Muscle of leg (tissue), 11 donors: ENCODE data around the gene LDLRAD4. TPM values are rescaled to one million over a fixed set of nuclear protein-coding genes. Genes with fewer than 3 reads are reported as not detected.

Experiments used
- DNase-seq: peaks from one replicate; pipeline ENCODE4 v3.0.0; 2013
- H3K27ac ChIP-seq: one replicate; pipeline ENCODE4 v1.5.1; 2013; ENCODE audit warnings: mild to moderate bottlenecking, low read length, control low read depth
- H3K27me3 ChIP-seq: one replicate; pipeline ENCODE4 v1.6.1; 2013; ENCODE audit warnings: low read length; ENCODE audit not compliant: control insufficient read depth, insufficient read depth
- H3K36me3 ChIP-seq: one replicate; pipeline ENCODE4 v1.6.1; 2013; ENCODE audit warnings: low read length; ENCODE audit not compliant: control insufficient read depth, insufficient read depth
- H3K4me1 ChIP-seq: one replicate; pipeline ENCODE4 v1.6.1; 2013; ENCODE audit warnings: low read length; ENCODE audit not compliant: control insufficient read depth, insufficient read depth
- H3K4me3 ChIP-seq: one replicate; pipeline ENCODE4 v1.5.1; 2013; ENCODE audit warnings: low read length, control low read depth
- H3K9me3 ChIP-seq: replicated peaks from 2 replicates; pipeline ENCODE4 v1.6.1; 2013; ENCODE audit warnings: low read depth, low read length; ENCODE audit not compliant: control insufficient read depth
- WGBS: methylation state at CpG from one replicate; pipeline ENCODE4 v1.1.5; 2013; ENCODE audit warnings: missing lambda C conversion rate; ENCODE audit not compliant: insufficient coverage; 5-methylcytosine and 5-hydroxymethylcytosine counted together
- polyA plus RNA-seq, 8 donors: library from polyadenylated mRNA; unstranded; fragments of 120-200 nt; gene quantifications; one replicate each; pipeline versions ENCODE4 v1.2.1 to v1.2.3, GENCODE V29; 2013; ENCODE audit warnings: inconsistent platforms in 1 of 8, low replicate concordance in 1 of 8; ENCODE audit not compliant: insufficient read length in 8 of 8, insufficient read depth in 1 of 8
- total RNA-seq: library from RNA; stranded (reverse); fragments of 120-200 nt; gene quantifications from one replicate; pipeline ENCODE4 v1.2.4, GENCODE V29; 2013

Gene LDLRAD4
- total and polyA plus RNA-seq, 9 donors = 9.0 to 20.8 (median 14.4) TPM

DNA sequence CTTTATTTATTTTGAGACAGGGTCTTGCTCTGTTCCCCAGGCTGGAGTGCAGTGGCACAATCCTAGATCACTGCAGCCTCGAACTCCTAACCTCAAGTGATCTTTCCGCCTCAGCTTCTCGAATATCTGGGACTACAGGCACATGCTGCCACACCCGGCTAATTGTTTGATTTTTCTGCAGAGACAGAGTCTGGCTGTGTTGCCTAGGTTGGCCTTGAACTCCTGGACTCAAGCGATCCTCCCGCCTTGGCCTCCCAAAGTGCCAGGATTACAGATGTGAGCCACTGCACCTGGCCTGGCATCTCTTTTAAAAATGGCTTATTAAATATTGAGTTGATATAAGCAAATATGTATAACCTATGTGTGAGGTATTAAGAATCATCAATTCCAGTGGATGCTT is 298.3 kb downstream of the LDLRAD4 start:
- Histone ChIP-seq H3K27me3 (no peaks in the 10 kb centered on the region), H3K4me1 (peaks cover 6% of the 10 kb centered on the region), H3K4me3 (no peak overlapping the region), H3K36me3 (peaks cover 2% of the 10 kb centered on the region), H3K27ac (no peak overlapping the region), H3K9me3 (peaks cover 7% of the 10 kb centered on the region)
- WGBS = 100% methylated on average over 4 of the region's 6 CpGs
- DNase-seq = no peak

DNA sequence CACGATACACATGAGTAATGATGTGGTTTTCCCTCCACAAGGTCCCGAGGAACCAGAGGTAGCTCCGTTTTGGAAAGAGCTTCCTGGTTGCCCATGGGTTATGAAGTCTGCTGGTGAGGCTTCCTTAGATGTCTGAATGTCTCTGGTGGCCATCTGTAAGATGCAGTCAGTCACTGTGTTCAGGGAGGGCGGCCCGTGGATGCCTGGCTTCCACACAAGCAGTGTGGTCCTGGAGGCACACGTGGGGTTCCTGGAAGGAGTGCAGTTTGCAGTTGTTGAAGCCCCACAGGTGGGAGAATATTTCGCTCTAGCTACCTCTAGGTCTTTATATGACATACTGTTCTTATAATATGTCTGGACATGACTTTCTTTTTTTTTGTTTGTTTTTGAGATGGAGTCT is 298.8 kb downstream of the LDLRAD4 start:
- Histone ChIP-seq H3K4me3 (no peak overlapping the region), H3K27ac (no peak overlapping the region), H3K27me3 (no peaks in the 10 kb centered on the region), H3K9me3 (peaks cover 7% of the 10 kb centered on the region), H3K36me3 (peaks cover 2% of the 10 kb centered on the region), H3K4me1 (peaks cover 6% of the 10 kb centered on the region)
- DNase-seq = no peak
- WGBS = 82% methylated on average over 5 of the region's 7 CpGs

DNA sequence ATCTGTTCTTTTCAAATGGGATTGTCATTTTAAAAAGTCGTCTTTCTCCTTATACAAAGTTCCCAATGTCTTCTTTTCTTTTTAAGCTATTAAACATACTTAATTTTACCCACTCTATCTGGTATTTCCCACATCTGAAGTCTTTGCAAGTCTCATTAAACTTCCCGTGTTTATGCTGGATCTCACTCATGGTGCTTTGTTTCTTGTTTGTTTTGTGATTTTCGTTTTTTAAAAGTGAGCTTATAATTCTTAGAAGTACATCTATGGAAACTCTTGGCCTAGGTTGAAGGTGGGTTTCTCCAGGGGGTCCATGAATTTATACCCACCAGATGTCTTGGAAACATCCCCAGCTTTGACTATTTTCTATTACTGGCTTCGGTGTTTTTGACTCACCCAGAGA is 299.8 kb downstream of the LDLRAD4 start:
- Histone ChIP-seq H3K4me3 (no peak overlapping the region), H3K27ac (no peak overlapping the region), H3K9me3 (peaks cover 7% of the 10 kb centered on the region), H3K36me3 (peaks cover 2% of the 10 kb centered on the region), H3K4me1 (peaks cover 5% of the 10 kb centered on the region), H3K27me3 (no peaks in the 10 kb centered on the region)
- no peak for DNase-seq
- no CpG with 5 or more reads among the region's 4 CpGs for WGBS

- peak; percentile 66 for DNase-seq
These were observed 301.7 kb downstream of the LDLRAD4 start for GRCh38 chr18:13520306-13520705.

GRCh38 chr18:13520741-13521140 is 302.2 kb downstream of the LDLRAD4 start:
- WGBS = 94% methylated on average over 4 of the region's 5 CpGs
- H3K36me3 ChIP-seq = peaks cover 2% of the 10 kb centered on the region
- no peak overlapping the region for H3K4me3 ChIP-seq

More at GRCh38 chr18:13520306-13520705, 301.7 kb downstream of the LDLRAD4 start:
- peaks cover 3% of the 10 kb centered on the region for H3K4me1 ChIP-seq
- H3K4me3 ChIP-seq = no peak overlapping the region
- H3K27me3 ChIP-seq = no peaks in the 10 kb centered on the region
- 71% methylated on average over 4 of the region's 6 CpGs for WGBS
- peaks cover 2% of the 10 kb centered on the region for H3K36me3 ChIP-seq
- H3K9me3 ChIP-seq = peaks cover 7% of the 10 kb centered on the region
- H3K27ac ChIP-seq = no peak overlapping the region

GRCh38 chr18:13521418-13521817 is 302.9 kb downstream of the LDLRAD4 start:
- H3K36me3 ChIP-seq = peaks cover 2% of the 10 kb centered on the region
- no peaks in the 10 kb centered on the region for H3K27me3 ChIP-seq
- peaks cover 3% of the 10 kb centered on the region for H3K4me1 ChIP-seq
- H3K9me3 ChIP-seq = peaks cover 7% of the 10 kb centered on the region
- no peak for DNase-seq
- H3K27ac ChIP-seq = no peak overlapping the region
- WGBS = no CpG with 5 or more reads among the region's 4 CpGs
- no peak overlapping the region for H3K4me3 ChIP-seq

More at GRCh38 chr18:13520741-13521140, 302.2 kb downstream of the LDLRAD4 start:
- Histone ChIP-seq H3K27me3 (no peaks in the 10 kb centered on the region), H3K9me3 (peaks cover 7% of the 10 kb centered on the region), H3K4me1 (peaks cover 3% of the 10 kb centered on the region), H3K27ac (no peak overlapping the region)
- DNase-seq = no peak

DNA sequence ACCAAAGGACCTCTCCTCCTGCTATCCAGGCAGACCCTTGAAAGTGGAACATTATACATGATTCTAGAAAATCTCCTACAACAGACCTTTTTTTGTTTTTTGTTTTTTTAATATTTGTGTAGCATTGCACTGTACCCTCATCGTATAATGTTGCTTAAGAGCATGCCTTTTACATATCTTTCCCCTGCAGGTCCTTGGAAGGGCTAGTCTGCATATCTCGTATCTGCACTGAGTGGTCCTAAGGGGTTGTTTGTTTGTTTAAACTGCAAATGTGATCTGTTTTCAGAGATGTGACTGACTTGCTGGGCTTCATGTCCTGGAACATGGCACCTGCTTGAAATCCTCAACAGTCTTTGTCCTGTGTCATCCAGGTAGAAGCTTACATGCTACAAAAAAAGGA is 303.7 kb downstream of the LDLRAD4 start:
- no CpG with 5 or more reads among the region's 2 CpGs for WGBS
- DNase-seq = no peak
- H3K27me3 ChIP-seq = no peaks in the 10 kb centered on the region
- peaks cover 3% of the 10 kb centered on the region for H3K4me1 ChIP-seq
- peaks cover 1% of the 10 kb centered on the region for H3K36me3 ChIP-seq
- no peak overlapping the region for H3K4me3 ChIP-seq
- peaks cover 7% of the 10 kb centered on the region for H3K9me3 ChIP-seq
- no peak overlapping the region for H3K27ac ChIP-seq

DNA sequence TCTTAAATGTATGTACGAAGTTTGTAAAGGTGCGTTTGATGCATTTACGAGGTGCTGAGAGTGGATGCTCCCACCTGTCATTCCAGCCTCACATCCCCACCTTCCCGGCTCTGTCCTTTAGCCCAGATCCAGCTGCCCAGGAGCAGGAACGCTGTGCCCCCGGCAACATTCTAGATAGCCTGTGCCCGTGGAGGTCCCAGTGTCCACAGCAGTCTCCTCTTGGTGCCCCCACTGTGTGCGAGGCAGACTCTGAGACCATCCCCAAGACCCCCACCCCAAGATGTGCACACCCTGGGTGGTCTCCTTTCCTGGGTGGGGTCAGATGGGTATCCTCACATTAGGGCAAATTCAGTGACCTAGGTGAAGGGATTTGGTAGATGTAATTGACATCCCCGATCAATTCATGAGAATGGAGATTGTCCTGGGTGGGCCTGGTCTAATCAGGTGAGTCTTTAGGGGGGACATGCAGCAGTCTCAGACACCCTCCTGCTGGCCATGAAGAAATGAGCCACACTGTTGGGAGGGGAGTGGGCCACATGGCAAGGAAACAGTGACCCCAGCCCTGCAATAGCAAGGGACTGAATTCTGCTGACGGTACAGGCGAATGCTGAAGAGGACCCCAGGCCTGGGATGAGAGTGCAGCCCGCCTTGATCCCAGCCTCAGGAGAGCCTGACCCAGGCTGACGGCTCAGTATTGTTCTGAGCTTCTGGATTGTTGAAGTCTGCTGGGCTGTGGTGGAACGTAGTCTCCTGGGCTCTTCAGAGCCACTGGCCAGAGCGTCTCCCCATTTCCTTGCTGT is 304.5 kb downstream of the LDLRAD4 start:
- H3K27me3 ChIP-seq = no peaks in the 10 kb centered on the region
- no peak for DNase-seq
- H3K27ac ChIP-seq = no peak overlapping the region
- H3K9me3 ChIP-seq = peaks cover 5% of the 10 kb centered on the region
- no peaks in the 10 kb centered on the region for H3K36me3 ChIP-seq
- no peak overlapping the region for H3K4me3 ChIP-seq
- H3K4me1 ChIP-seq = peaks cover 3% of the 10 kb centered on the region
- WGBS = 87% methylated on average over 6 of the region's 15 CpGs

DNA sequence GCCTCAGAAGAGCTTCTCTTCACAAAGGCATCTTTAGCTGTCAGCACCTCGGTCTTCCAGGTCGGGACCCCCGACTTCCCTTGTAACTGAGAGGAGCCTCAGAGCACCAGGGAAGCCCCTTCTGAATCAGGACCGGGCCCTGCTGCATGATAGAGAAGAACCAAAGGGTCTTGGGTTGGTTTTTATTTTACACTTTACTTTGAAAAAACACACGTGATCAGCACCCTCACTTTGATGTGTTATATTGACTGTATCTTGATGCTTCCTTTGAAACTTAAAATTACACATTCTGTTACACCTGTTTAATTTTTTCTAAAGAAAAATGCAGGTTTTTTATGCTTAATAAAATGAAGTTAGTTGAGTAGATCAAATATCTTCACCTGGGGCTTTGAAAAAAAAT is 305.5 kb downstream of the LDLRAD4 start:
- Histone ChIP-seq H3K27me3 (no peaks in the 10 kb centered on the region), H3K36me3 (peaks cover 3% of the 10 kb centered on the region), H3K27ac (no peak overlapping the region), H3K4me1 (peaks cover 3% of the 10 kb centered on the region), H3K9me3 (no peaks in the 10 kb centered on the region), H3K4me3 (no peak overlapping the region)
- no peak for DNase-seq
- WGBS = 100% methylated on average over 2 of the region's 5 CpGs

DNA sequence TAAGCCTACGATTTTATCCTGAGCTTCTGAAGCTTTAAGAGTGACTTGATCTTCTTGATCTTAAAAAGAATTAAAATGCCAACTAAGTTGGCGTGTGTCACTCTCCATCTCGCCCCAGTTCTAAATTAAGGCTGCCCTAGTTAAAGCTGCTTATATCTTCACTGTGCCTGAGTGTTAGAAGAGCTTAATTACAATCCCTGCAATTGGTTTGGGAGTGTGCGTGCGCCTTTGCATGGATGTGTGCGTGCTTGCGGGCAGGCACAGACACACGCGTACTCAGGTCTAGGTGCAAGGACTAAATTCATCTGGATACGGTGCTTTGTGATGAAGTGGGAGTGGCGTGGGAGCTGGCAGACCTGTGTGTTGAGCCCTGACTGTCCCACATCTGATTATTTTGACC is 306.3 kb downstream of the LDLRAD4 start:
- Histone ChIP-seq H3K27me3 (no peaks in the 10 kb centered on the region), H3K36me3 (peaks cover 3% of the 10 kb centered on the region), H3K4me1 (peaks cover 3% of the 10 kb centered on the region), H3K4me3 (no peak overlapping the region), H3K27ac (no peak overlapping the region), H3K9me3 (no peaks in the 10 kb centered on the region)
- 83% methylated on average over 8 of the region's 11 CpGs for WGBS
- DNase-seq = no peak
